ENCODE measurements around the gene SYNPR.
A peak's percentile ranks its signal among the peaks of the same experiment; 100 is the strongest.

Gene SYNPR

DNA sequence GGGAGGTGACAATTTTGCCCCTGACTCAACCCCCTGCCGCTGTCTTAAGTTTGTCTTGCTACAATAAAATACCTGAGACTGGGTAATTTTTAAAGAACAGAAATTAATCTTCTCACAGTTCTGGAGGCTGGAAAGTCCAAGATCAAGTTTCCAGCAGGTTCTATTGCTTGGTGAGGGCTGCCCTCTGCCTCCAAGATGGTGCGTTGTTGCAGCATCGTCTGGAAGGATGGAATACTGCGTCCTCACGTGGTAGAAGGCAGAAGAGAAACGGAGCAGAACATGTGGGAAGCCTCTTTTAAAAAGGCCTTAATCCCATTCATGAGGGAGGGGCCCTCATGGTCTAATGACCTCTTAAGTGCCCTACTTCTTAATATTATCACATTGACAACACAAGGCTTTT, 287.1 kb downstream of the SYNPR start:
- no peak for DNase-seq (ENCODE audit: low read depth)

GRCh38 chr3:63571682-63572081, 293.6 kb downstream of the SYNPR start:
- DNase-seq (ENCODE audit: low read depth): no peak
- TF ChIP-seq, protein P1, sequence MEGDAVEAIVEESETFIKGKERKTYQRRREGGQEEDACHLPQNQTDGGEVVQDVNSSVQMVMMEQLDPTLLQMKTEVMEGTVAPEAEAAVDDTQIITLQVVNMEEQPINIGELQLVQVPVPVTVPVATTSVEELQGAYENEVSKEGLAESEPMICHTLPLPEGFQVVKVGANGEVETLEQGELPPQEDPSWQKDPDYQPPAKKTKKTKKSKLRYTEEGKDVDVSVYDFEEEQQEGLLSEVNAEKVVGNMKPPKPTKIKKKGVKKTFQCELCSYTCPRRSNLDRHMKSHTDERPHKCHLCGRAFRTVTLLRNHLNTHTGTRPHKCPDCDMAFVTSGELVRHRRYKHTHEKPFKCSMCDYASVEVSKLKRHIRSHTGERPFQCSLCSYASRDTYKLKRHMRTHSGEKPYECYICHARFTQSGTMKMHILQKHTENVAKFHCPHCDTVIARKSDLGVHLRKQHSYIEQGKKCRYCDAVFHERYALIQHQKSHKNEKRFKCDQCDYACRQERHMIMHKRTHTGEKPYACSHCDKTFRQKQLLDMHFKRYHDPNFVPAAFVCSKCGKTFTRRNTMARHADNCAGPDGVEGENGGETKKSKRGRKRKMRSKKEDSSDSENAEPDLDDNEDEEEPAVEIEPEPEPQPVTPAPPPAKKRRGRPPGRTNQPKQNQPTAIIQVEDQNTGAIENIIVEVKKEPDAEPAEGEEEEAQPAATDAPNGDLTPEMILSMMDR (conservative IDR thresholded peaks at IDR 0.05; ENCODE audit: low read length): no peak

More for the DNA sequence above, 287.1 kb downstream of the SYNPR start:
- TF ChIP-seq, protein P1 (conservative IDR thresholded peaks at IDR 0.05; ENCODE audit: low read length): no peak
- H3K4me3 ChIP-seq (ENCODE audit: low read length): no peak overlapping the region

DNA sequence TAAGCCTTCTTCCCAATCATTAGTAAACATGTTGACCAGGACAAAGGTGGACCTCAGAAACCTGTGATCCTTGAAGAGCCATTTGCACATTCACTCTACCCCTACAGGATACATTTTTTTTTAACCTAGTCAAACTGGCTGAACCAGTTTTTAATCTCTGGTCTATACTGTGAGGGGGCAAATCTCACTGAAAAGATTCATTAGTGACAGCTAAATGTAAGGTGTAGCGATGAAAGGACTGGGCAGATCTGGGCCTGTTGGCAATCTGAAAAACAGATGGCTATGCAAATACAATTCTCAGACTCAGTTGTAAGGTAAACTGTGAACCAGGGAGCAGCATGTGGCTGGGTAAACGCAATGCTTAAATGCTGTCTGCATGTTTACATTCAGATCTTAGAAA, 298.7 kb downstream of the SYNPR start:
- no peak overlapping the region for H3K4me3 ChIP-seq (ENCODE audit: low read length)
- TF ChIP-seq, protein P1 (conservative IDR thresholded peaks at IDR 0.05; ENCODE audit: low read length): no peak
- DNase-seq (ENCODE audit: low read depth): no peak

More at GRCh38 chr3:63571682-63572081, 293.6 kb downstream of the SYNPR start:
- H3K4me3 ChIP-seq (ENCODE audit: low read length): no peak overlapping the region

GRCh38 chr3:63578858-63579257, 300.8 kb downstream of the SYNPR start:
- H3K4me3 ChIP-seq (ENCODE audit: low read length): no peak overlapping the region
- DNase-seq (ENCODE audit: low read depth): no peak
- TF ChIP-seq, protein P1 (conservative IDR thresholded peaks at IDR 0.05; ENCODE audit: low read length): no peak

DNA sequence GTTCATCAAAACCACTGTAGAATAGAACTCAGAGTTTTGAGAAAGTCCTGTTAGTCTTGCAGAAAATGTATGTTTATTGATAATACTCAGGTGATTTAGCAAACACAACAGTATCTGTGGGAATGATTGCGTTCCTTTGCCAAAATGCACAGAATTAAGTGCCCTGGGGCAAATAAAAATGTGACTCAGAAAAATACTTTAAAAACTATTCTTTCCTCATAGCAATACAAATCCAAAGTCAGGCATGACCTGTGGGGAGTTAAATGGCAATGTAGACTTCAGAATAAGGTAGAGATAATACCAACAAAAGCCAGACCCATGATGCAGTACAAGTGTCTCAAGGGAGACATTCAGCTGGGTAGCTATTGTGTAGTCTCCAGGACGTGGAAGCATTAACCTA, 302.0 kb downstream of the SYNPR start:
- peak; percentile 4 for DNase-seq (ENCODE audit: low read depth)
- TF ChIP-seq, protein P1 (conservative IDR thresholded peaks at IDR 0.05; ENCODE audit: low read length): no peak
- H3K4me3 ChIP-seq (ENCODE audit: low read length): no peak overlapping the region

DNA sequence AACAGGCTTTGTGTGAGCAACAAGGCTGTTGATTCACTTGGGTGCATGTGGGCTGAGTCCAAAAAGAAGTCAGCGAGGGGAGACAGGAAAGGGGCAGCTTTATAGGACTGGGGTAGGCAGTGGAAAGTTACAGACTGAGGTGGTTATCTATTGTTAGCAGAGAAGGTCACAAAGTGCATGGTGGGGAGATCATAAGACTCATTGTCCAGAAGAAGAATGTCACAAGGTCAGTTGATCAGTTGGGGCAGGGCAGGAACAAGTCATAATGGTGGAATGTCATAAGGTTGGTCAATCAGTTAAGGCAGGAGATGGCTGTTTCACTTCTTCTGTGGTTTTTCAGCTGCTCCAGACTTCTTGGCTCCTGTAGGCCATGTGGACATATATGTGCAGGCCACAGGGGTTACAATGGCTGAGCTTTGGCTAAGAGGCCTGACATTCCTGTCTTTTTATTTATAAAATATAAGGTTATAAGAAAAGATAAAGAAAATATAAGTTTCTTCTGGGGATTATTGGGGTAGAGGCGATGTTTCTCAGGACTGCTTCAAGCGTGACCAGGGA, 304.9 kb downstream of the SYNPR start:
- peak; percentile 20 for DNase-seq (ENCODE audit: low read depth)
- TF ChIP-seq, protein P1 (conservative IDR thresholded peaks at IDR 0.05; ENCODE audit: low read length): no peak
- H3K4me3 ChIP-seq (ENCODE audit: low read length): no peak overlapping the region

DNA sequence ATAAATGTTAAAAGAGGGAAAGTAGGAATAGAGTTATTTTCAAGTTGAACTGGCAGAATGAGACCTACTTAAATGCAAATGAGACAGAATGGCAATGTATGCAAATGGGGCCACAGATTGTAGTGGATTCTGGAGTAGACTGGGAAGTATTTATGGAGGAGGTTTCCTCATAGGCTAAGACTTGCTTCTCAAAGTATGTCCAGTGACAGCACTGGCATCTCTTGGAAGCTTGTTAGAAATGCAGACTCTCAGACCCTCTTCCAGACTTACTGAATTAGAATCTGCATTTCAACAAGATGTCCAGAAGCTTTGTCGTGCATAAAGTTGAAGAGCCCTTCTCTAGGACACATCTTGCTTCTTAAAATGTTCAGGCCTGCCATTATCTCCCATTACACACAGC, 306.6 kb downstream of the SYNPR start:
- TF ChIP-seq, protein P1 (conservative IDR thresholded peaks at IDR 0.05; ENCODE audit: low read length): no peak
- no peak for DNase-seq (ENCODE audit: low read depth)

More for the DNA sequence above, 306.6 kb downstream of the SYNPR start:
- H3K4me3 ChIP-seq (ENCODE audit: low read length): no peak overlapping the region
